GM21423 (cell line): ENCODE measurements around the gene MSANTD1.

ENCODE experiments used
- ATAC-seq: cut with Tn5 transposase; IDR thresholded peaks from one replicate; pipeline ENCODE4 v1.9.1; 2021; ENCODE audit warnings: mild to moderate bottlenecking, moderate library complexity; ENCODE audit not compliant: unreplicated experiment

Gene MSANTD1

DNA sequence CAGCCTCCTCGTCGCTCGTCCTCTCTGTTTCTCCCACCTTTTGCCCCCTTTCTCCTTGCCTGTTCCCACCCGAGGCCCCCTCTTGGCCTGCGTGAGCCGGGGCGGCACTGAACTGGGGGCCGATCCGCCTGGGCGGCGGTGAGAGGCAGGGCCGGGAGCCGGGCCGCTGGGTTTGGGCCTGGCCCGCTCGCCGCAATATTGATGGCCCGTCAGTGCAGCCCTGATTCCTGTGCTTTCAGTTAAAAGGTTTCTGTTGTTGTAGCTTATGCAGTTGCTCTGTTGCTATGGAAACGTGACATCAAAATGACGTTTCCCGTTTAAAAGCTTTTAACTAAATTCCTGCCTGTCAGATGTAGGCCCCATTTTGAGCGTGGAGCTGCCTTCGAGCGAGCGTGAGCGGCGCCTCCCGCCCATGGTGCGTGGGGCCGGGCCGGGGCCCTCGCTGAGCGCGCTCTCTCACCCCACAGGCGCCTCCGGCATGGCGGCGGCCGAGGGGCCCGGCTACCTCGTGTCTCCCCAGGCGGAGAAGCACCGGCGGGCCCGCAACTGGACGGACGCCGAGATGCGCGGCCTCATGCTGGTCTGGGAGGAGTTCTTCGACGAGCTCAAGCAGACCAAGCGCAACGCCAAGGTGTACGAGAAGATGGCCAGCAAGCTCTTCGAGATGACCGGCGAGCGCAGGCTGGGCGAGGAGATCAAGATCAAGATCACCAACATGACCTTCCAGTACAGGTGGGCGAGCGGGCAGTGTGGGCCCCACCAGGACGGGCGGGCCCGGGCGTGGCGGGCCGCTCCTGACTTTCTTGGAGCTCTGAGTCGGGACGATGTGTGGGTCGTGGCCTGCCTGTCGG, at the start of gene MSANTD1:
Gene MSANTD1, plus strand, starts transcription at position 349 of the 851 bp plus-strand sequence. Its CDS starts 64 bp downstream, at position 413.
- no peak for ATAC-seq

DNA sequence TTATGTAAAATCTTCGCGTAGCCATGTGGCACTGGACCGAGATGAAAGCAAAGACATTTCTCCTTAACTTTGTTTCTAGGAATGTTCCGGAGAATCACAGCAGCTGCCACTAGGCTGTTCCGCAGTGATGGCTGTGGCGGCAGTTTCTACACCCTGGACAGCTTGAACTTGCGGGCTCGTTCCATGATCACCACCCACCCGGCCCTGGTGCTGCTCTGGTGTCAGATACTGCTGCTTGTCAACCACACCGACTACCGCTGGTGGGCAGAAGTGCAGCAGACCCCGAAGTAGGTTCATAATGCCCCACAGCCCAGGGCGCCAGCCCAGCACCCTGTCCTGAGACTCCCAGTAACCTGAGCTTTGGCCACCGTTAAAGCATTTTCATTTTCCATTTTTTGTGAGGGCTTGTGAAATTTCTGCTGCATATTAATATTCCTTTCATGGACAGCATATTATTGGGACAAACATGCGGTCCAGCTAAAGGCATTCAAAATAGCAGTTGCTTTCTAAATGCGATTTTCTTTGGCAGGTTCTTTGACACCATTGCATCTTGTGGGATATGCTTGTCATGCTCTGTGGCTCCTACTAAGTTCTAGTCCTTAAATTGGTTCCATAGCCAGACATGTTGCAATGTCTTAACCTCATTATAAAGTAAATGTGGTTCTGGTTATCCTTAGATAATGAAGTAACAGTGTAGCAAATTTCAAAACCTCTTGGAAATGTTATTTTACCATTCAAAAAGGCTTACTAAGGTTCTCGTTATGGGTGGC, 49.1 kb upstream of the MSANTD1 start:
- no peak for ATAC-seq

DNA sequence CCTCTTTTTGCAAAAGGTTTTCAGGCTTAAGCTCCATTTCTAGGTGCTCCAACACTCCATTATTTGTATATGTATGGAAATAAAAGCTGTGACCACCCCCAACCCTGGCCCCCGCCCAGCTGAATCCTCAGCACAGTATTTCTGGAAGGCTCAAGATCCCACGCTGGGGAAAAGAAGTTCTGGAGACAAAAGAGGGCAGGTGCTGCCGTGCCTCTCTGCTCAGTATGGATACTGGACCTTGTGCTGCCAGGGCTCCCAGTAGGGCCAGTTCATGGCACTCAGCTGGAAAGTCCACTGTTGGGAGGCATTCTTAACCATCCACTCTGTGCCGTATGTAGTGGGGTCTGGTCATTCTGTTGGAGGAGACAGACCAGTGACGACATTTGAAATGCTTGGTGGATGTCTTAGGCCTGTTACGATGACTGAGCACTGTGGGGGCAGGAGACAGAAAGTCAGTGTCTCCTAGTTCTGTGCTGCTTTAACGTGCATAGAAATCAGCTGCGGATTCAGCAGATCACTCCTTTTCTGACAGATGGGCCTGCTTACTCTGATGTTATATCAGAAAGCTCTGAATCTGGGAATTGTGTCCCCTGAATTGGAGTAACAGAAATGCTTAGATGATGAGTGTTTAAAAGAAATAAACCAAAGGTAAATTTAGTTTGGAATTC, 48.4 kb upstream of the MSANTD1 start:
- no peak for ATAC-seq

DNA sequence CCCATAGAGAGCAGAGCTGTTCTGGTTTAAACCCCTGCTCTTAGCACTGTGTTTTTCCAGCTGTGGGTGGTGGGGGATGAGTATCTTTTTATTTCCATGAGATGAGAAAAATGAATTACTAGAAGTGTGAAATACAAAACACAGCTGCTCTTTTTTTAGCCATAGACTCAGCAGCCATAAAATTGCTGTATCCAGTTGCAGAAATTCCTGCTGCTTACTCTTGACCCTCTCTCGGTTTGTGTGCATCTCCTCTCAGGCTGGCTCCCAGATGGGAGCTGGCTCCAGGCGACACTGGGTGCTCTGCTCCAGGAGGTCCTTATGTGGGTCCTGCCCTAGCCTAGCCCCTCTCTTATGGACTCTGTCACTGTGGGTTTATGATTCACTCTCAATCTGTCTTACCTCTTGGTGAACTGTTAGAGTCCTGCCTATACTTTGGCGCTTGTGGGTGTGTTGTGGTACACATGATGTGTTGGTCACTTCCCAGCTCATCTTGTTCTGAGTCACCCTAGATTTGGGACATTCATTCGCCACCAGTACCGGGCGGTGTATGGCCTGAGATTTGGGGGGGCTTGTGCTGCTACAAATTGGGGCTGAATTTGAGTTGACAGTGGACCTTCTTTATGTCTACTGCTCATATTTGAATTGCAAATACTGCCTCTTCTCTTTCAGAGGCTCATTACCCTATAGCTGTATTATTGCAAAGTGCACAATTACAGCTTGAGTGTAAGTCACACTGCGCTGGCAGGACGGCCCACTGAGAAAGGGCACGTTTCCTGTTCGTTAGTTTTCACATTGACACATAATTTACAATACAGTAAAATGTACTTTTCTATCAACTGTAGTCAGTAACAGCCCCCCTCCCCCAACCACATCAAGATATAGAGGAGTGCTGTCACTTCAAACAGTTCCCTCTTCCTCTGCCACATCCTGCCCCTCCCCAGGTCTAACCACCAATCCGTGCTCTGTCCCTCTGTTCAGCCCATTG, 46.9 kb upstream of the MSANTD1 start:
- peak; percentile 68 for ATAC-seq

DNA sequence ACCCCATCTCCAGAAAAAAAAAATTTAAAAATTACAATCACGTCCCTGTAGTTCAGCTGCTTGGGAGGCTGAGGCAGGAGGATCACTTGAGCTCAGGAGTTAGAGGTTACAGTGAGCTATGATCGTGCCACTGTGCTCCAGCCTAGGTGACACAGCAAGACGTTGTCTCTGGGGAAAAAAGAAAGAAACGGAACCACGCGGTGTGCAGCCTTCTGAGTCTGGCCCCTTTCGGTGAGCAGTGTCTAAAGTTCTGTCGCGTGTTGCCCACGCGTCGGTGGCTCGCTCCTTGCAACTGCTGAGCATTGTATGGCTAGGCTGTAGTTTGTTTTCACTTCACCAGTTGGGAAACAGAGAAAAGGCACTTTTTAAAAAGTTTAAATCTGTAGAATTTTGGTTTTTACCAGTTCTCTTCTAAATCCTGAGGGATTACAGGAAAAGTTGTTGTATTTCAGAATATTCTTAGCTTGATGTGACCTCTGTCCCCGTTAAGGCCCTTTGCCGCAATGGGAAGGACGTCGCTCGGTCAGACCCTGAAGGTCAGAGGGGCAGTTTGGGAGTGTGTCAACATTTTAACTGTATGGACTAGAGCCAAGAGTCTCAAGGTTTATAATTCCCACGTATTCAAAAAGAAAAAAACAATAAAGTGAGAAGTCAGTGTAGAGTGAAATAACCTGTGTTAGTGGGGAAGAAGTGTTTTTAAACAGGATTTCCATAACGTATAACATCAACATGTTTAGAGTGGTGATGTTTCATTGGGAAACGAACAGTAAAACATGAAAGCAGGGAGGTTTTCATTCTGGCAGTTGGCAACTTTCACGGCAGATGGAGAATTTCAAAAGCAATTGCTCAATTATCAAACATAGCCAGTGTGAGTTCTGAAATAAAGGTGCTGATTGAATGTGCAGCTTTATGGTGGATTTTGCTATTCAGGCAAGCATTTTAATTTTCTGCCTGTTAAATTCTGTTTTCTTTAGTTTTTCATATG, 45.8 kb upstream of the MSANTD1 start:
- no peak for ATAC-seq

DNA sequence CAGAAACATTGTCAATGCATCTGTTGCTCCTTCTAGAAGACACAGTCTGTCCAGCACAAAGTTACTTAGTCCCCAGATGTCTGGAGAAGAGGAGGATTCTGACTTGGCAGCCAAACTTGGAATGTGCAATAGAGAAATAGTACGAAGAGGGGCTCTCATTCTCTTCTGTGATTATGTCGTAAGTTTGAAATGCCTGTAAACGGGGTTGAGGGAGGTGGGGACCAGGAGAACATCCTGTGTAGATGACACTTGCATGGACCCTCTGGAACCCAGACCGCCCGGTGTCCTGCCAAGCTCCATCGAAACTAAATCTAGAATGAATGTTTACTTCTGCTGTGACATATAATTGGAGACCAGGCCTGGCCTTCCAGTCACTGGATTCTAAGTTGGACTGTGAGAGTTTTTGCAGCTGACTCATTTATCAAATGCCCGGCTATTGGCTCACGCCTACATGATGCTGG, 45.0 kb upstream of the MSANTD1 start:
- no peak for ATAC-seq

DNA sequence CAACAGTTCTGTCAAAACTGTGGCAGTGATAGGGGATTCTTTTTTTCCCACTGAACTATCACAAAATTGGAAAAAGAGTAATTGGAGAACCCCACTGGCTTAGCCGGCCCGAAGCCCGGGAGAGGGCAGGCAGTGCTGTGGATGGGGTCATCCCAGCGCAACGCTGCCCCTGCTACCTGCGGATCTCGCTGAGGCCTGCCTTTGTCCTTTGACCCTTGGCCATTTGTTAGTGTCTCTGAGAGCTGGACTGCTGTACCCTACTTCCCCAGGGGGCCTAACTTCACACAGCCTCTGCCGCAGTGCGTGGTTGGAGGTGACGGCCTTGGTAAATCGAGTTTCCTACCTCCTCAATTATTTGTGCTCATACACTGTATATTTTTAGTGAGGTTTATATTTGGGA, 43.0 kb upstream of the MSANTD1 start:
- no peak for ATAC-seq

DNA sequence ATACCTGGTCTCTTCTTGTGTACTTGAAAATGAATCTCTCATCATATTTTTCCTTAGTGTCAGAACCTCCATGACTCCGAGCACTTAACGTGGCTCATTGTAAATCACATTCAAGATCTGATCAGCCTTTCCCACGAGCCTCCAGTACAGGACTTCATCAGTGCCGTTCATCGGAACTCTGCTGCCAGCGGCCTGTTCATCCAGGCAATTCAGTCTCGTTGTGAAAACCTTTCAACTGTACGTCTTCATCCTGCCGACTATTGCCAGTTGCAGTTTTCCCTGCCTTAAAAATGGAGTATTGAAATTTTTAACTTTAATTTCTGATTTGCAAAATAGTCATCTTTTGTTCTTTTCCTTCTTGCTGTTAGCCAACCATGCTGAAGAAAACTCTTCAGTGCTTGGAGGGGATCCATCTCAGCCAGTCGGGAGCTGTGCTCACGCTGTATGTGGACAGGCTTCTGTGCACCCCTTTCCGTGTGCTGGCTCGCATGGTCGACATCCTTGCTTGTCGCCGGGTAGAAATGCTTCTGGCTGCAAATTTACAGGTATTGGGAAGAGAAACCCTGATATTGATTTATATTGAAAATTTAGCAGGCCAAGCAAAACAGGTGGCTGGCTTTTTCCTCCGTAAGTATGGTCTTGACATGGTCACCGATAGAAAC, 42.4 kb upstream of the MSANTD1 start:
- no peak for ATAC-seq

DNA sequence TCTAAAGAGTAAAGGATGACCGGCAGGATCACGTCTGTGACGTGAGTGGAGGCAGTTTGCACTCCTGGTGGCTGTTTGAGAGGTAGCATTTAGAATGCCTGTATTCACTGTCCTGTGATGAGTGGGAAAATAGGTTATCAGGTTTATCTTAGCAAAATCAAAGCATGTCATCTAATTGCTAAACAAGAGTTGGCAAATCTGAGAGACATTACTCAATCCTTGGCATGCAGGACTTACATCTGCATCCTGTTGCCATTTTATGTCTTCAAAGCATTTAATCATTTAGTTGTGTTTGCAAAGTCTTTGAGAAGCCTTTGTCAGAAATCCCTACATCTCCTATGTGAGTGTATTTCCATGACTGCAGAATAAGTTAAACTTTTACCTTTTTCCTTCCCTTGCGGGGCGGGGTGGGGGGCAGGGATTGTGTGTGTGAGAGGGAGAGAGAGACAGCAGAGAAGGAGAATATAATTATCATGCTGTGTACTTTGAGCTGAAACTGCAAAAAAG, 41.4 kb upstream of the MSANTD1 start:
- no peak for ATAC-seq

DNA sequence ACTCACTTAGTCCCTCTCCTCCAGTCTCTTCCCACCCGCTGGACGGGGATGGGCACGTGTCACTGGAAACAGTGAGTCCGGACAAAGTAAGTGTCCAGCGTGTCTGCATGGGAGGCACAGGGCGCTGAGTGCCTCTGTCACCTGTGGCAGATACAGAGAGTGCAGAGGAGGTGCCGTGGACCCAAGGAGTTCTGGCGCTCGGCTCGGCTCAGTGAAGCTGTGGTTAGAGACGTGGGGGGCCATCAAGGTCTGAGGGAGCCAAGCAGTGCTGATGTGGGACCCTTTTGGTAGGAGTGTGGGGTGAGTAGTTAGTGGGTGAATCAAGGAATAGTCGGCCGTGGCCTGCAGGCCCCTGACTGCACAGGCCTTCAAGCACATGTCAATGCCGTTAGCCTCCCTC, 40.1 kb upstream of the MSANTD1 start:
- ATAC-seq, result no peak

DNA sequence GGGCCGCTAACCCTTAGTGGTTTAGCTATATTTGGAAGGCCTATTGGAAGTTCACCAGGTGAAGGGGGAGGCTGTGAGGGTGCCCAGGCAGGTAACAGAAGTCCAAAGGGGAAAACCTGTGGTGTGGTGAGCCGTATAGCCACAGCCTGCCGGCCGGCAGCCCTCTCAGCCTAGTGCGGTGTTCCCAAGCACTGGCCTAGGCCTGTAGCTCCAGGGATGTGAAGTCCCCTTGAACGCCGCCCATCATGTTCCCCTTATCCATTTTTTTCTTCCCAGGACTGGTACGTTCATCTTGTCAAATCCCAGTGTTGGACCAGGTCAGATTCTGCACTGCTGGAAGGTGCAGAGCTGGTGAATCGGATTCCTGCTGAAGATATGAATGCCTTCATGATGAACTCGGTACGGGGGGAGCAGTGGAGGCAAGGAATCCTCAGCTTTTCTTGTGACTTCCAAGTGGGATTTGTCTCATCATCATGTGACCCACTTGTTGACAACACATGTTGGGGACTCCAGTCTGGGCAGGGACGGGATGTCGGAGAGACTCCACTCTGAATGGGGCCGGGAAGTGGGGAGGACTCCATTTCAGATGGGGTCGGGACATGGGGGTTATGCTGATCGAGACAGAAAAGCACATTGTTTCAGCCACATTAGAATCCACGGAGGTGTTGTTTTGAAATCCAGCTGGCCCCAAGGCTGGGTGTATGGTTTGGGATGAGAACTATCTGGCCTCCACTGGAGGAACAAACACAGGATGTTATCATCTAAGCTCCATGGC, 39.2 kb upstream of the MSANTD1 start:
- ATAC-seq, result no peak

DNA sequence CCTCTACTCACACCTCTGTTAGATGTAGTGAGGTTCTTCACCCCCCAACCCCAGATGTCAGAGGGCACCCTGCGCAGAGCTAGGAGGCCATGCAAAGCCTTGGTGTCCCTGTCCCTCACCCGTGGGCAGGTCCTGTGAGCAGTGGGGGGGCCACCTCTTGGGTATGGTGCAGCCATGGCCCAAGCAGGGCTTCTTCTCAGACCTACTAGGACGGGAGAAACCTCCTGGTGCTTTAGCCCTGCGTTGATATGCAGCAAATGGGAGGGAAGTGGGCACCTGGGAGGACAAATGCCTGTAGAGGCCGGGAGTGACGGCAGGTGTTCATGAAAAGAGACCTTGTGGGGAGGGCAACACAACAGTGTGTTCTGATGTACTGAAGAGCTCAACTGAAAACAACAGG, 38.5 kb upstream of the MSANTD1 start:
- no peak for ATAC-seq

DNA sequence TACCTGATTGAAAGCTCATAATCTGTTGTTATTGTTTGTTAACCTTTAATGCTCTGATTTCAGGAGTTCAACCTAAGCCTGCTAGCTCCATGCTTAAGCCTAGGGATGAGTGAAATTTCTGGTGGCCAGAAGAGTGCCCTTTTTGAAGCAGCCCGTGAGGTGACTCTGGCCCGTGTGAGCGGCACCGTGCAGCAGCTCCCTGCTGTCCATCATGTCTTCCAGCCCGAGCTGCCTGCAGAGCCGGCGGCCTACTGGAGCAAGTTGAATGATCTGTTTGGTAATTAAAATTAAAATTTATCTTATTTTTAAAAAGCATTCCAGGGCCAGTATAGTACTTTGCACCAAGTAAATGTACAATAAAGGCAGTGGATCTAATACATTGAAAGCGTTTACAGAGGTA, 37.1 kb upstream of the MSANTD1 start:
- ATAC-seq, result no peak

DNA sequence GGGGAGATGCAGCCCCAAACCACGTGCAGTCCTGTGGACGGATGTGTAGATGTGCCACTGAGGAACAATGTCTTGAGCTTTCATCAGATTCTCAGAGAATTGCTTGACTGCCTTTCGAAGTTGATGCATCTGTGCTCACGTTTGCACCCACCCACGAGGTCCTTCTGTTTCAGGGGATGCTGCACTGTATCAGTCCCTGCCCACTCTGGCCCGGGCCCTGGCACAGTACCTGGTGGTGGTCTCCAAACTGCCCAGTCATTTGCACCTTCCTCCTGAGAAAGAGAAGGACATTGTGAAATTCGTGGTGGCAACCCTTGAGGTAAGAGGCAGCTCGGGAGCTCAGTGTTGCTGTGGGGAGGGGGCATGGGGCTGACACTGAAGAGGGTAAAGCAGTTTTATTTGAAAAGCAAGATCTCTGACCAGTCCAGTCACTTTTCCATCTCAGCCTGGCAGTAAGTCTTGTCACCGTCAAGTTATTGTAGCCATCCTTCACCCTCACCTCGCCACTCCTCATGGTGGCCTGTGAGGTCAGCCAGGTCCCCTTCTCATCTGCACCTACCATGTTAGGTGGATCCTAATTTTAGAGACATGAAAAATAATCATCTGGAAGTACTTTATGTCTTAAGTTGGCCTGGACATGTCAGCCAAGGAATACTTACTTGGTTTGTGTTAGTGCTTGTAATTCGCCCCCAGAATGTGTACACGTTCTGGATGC, 36.4 kb upstream of the MSANTD1 start:
- ATAC-seq, result no peak

DNA sequence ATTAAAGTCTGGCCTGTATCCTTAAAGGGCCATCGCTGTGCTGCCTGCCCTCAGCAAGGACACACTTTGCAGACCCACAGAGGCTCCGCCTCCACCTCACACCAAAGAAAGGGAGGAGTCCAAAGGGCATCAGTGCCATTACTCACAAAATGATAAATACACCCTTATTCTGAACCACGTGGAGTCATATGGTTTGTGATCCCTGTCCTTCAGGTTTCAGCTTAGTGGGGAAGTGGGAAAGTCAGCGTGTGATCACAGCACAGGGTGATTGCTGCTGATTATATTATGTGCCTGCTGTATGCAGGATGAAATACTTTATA, 35.9 kb upstream of the MSANTD1 start:
- ATAC-seq, result no peak

DNA sequence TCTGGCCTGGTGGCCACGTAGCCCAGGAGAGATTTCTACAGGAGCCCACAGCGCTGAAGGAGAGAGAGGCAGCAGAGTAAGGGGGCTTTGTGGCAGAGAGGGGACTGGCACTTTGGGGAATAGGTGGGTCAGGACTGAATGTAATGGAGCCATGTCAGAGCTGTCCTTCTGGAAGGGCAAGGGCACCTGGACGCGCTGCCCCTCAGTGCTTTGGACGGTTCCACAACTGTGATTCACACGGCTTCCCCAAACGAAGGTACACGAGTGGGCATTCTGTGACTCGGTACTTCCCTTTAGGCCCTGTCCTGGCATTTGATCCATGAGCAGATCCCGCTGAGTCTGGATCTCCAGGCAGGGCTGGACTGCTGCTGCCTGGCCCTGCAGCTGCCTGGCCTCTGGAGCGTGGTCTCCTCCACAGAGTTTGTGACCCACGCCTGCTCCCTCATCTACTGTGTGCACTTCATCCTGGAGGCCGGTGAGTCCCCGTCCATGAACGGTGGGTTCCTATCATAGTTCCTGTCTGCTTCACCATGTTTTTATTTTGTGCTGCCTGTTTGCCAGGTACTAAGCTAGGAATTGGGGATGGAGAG, 35.2 kb upstream of the MSANTD1 start:
- no peak for ATAC-seq

DNA sequence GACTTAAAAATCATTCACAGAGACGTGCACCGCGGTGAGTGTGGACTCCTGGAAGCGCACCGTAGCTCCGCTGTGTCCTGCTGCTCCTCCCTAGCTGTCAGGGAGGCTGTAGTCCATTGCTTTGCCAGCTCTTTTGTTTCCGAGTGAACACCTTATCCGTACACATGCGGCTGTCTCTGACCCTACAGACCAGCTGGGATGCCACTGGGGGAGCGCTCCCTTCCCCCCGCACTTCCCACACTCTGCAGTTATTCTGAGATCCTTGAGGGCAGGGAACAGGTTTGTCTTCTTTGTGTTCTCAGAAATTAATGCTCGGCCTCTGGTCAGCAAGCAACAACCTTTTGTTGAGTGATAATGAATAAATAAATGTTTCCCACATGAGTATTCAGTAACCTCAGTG, 33.7 kb upstream of the MSANTD1 start:
- ATAC-seq, result no peak
